HG03064 (cell line): Measurements from ENCODE around the gene LHX3.

Experiments used
- ATAC-seq: cut with Tn5 transposase; IDR thresholded peaks from one replicate; pipeline ENCODE4 v1.9.1; 2021; ENCODE audit warnings: low read depth; ENCODE audit not compliant: unreplicated experiment

The LHX3 gene

GRCh38 chr9:136204838-136205706 lies at the start of gene LHX3:
Gene LHX3, minus strand, starts transcription at chr9:136205128. Its CDS starts 116 bp downstream, at chr9:136205012.
- no peak for ATAC-seq

DNA sequence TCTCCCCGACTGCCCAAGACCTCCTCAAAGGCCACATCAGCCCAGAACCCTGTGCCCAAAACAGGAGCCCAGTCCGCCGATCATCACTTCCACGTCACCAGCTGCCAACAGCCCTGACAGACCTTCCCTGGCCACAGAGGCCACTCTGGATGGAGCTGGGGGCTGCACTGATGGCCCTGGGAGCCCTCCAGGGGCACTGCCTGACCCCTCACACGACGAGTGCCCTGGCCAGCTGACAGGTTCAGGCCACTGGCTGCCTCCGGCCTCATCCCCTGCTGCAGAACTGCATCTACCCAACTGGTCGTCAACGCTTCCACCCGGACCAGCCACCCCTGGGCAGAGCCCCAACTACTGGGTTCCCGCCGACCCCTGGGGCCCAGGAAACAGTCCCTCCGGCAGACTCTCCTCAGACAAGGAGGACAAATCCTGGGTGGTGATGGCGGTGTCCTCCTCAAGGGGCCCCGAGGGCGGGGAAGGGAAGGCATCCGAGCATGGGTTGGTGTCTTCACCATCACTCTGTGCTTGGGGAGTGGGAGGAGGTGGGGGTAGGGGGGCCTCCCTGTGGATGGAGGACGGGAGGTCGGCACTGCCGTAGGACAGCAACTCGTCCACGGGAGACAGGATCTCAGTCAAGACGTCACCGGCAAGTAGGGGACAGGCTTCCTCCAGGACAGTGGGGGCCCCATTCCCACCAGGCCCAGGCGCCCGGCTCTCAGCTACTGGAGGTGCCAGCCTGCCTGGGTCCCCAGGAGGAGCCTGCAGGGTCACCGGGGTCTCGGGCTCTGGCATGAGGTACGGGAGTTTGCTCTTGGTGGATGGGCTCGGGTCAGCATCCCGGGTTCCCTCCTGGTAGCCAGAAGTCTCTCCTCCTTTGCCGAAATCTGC lies 48.6 kb upstream of the LHX3 start:
- no peak for ATAC-seq

GRCh38 chr9:136252846-136253245 lies 47.9 kb upstream of the LHX3 start:
- ATAC-seq = no peak

GRCh38 chr9:136252281-136252680 lies 47.4 kb upstream of the LHX3 start:
- ATAC-seq = no peak

GRCh38 chr9:136251264-136252115 lies 46.6 kb upstream of the LHX3 start:
- no peak for ATAC-seq

- ATAC-seq = no peak
Observed at GRCh38 chr9:136250676-136251075, 45.7 kb upstream of the LHX3 start.

DNA sequence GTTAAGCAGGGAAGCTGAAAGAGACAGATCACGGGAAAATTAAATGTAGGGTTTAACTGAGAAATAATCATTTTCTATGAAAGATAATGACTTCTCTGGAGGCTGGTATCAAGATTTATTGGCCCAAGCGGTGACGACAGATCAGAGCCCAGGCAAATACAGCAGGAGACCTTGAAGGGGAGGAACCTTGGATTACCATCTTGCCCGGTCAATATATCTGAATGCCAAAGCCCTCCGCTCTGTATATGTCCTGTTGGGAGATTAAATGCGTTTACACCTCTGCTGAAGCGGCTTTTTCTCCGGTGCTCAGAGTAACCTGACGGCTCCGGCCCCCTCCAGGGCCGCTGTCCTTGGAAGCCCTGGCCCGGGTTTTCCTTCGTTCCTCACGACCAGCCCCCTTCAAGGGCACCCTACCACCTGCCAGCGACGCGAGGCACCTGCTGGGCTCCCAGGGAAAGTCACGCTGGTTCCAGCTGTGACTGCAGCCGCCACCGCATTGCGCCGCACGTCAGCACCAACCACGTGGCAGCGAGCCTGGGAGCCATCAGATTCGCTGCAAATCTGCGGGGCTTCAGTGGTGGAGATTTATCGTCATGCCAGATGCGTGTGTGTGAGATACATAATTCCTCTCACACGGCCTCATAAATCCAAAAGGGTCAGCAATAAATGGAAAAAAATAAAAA lies 45.1 kb upstream of the LHX3 start:
- ATAC-seq = no peak

- no peak for ATAC-seq
Observed at GRCh38 chr9:136248951-136249876, 44.3 kb upstream of the LHX3 start.

DNA sequence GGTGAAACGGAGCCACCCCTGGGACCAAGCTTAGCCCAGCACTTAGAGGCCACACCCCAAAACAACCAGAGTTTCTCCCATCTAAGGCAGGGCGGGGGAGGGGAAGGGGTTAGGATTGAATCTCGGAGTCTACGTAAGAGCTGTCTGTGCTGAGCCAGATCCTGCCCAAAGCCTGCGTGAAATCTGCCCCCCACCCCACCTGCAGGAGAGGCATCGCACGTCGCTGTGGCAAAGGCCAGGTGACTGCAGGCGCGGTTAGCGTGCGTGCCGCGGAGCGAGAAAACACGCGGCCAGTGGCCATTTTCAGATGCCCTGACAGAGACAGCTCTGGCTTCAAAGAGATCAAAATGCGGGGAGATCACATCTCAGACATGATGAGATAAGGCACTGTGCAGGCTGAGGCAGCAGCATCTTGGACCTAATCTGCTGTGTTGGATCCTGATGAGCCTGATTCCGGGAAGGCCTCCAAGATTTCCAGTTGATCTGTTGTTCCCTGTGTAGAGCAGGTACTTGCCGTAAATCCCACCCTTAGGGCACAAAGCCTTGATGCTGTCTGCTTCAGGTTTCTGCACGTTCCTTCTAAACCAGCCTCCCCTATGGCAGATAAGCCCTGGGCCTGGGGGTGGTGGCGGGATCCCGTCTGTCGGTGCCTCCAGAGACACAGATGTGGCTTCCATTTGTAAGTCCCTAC lies 43.2 kb upstream of the LHX3 start:
- no peak for ATAC-seq

DNA sequence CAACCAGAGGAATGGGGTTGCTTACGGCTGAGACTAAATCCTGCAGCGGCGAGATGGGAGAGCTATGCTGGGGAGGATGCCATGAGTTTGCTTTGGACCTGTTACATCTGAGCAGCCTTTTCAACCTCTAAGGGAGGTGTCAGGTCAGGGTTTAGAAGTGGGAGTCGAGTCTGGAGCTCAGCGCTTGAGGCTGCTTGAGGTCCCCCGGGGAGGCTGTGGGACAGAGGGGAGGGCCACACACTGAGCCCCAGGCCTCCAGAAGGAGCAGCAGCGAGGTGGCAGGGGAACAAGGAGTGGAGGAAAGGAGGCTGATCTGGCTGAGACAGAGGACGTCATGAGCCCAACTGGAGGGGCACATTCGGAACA lies 42.6 kb upstream of the LHX3 start:
- ATAC-seq = no peak

- ATAC-seq = no peak
Observed at GRCh38 chr9:136246849-136247550, 42.1 kb upstream of the LHX3 start.

DNA sequence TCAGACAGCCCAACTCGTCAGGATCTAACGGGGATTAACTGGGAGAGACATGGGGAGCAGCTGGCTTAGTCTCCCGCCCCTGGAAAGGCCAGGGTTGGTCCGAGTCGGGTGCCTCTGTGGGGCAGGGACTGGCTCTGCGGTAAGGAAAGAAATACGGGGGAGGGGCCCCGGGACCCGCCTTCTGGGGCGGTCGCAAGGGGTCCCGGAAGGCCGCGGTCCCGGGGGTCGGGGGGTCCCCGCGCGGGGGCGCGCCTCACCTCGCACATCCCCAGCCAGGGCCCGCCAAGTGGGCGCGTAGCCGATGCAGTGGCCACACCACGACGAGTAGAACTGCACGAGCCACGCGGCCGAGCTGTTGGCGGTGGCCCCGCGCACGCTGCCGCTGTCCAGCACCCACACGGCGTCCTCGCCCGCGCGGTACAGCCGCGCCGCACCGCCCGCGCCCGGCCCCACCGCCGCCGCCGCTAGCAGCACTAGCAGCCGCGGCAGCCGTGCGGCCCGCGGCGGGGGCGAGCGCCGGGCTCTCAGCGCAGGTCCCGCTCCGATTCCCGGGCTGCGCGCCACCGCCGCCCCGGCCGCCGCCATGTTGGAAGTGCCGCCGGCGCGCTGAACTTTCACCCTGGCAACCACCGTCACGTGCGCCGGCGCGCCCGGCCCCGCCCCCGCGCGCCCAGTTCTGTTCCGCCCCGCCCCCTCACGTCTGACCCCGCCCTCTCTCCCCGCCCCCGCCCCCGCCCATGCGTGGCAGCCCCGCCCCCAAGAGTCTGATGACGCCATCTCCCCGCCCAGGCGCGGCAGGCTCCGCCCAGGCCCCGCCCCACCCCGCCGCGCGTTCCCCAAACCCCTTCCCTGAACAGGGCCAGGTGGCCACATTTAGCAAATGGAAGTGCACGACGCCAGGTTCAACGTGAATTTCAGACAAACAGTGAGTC lies 40.6 kb upstream of the LHX3 start, which contains the start of gene QSOX2:
TSS of gene QSOX2 (minus strand) at position 594 of the 932 bp plus-strand sequence. CDS start at position 585, 9 bp downstream.
- ATAC-seq = no peak

DNA sequence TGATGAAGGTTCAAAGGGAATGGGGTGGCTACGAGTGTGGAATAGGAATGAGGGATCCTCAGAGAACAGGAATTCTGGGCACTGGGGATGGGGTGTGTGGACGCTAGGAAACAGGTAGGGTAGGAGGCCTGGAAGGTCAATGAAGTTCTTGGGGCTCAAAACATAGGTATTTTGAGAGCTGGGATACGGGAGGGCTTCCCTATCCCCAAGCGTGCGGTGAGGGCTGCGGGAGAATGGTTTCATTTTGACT lies 40.0 kb upstream of the LHX3 start:
- no peak for ATAC-seq

DNA sequence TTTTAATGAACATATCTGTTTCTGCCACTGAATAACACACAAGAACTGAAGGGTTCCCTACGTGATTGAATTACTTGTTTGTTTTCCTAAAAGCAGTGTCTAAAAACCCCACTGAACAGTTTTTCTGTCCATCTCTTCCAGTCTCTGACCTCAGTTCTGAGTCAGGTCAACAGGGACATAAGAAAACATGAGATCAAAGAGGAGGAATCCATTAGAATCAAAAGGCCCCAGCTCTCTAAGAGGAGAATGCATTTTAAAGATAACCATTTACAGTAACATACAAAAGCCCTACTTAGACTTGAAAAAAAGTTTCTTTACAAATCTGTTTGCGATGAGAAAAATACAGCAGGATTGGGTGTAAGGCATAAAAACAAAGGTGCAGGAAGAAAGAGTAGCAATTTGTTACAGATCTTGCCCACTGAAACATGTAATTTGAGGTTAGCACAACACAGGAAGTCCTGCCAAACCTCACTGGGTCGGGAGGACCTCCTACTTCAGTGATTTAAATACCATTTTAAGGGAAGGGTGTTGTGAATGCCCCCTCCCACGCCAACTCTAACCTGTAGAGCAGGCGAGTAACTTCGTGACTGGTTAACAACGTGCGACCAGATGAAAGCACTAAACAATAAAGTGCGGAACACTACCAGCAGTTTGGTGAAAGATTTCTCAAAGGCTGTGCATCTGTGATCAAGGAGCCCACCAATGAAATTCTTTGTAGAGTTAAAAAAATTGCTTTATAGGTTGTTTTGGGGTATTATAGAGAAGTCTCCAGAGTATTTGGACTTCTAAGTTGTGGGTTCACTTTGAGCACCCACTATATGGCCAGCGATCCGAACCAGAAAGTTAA lies 39.4 kb upstream of the LHX3 start:
- no peak for ATAC-seq

- no peak for ATAC-seq
Observed at GRCh38 chr9:136243631-136244030, 38.7 kb upstream of the LHX3 start.

DNA sequence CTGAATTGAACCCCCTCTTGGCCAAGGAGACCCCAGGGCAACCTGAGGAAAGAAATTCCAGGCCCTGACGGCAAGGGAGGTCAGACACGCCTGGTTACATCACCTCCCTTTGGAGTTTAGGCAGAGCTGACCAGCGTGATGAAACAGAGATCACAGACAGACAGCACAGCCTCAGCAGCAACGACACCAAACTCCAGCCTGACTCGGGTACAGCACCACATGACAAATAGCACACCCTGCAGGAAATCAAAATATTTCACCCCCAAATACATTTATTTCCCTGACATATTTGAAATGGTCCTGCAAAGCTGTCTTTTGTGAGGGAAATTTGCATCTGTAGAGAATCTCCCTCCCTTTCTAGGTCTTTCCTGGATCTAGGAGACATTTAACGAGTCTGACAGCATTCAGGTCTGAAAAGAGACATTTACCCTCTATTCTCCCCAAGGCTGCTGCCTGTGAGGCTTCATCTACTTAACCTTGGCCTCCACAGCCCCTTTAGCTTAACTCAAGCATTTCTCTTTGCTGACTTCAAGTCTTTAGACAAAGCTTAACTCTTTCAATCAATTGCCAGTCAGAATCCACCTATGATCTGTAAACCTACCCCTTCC lies 38.1 kb upstream of the LHX3 start:
- no peak for ATAC-seq
